Activated T-cell treated with anti-CD3 and anti-CD28 coated beads, Interleukin-2, amount 50 U/mL, for 72 hours (primary cell): ENCODE results near the gene STXBP5. TPM values are rescaled to one million over a fixed set of nuclear protein-coding genes. Genes with fewer than 3 reads are reported as not detected.

Source experiments
- ATAC-seq, 2 donors: fragments of 150-1000 bp; cut with Tn5 transposase; replicated peaks in 1 of 2; 2 replicates each; pipeline ENCODE4 v1.10.0; 2021; ENCODE audit warnings: moderate library complexity in 2 of 2, mild to moderate bottlenecking in 1 of 2
- DNase-seq, 2 donors: peaks; one replicate each; pipeline ENCODE4 v3.0.0; 2021 to 2022; ENCODE audit warnings: mixed read lengths in 1 of 2
- H3K27ac Mint-ChIP-seq: one replicate; pipeline ENCODE4 v1.8.0; 2022; ENCODE audit warnings: mild to moderate bottlenecking, moderate library complexity, mixed read lengths
- H3K27me3 Mint-ChIP-seq: one replicate; pipeline ENCODE4 v1.8.0; 2022; ENCODE audit warnings: low read depth, mixed read lengths
- H3K36me3 Mint-ChIP-seq, 2 donors: one replicate each; pipeline ENCODE4 v1.8.0; 2022; ENCODE audit warnings: mixed read lengths in 2 of 2, mild to moderate bottlenecking in 1 of 2; ENCODE audit not compliant: insufficient read depth in 2 of 2
- H3K4me1 Mint-ChIP-seq: one replicate; pipeline ENCODE4 v1.8.0; 2022; ENCODE audit warnings: low read depth, mixed read lengths
- H3K4me3 Mint-ChIP-seq, 2 donors: one replicate each; pipeline ENCODE4 v1.8.0; 2022; ENCODE audit warnings: mild to moderate bottlenecking in 2 of 2, mixed read lengths in 2 of 2, moderate library complexity in 2 of 2
- H3K9me3 Mint-ChIP-seq, 2 donors: one replicate each; pipeline ENCODE4 v1.8.0; 2022; ENCODE audit warnings: mixed read lengths in 2 of 2
- total RNA-seq, 2 donors: library from RNA; stranded (reverse); gene quantifications; one replicate each; pipeline ENCODE4 v1.2.3, GENCODE V29; 2022

STXBP5 gene
- total RNA-seq, 2 donors from 2014 or later = 22.1 to 28.7 TPM

DNA sequence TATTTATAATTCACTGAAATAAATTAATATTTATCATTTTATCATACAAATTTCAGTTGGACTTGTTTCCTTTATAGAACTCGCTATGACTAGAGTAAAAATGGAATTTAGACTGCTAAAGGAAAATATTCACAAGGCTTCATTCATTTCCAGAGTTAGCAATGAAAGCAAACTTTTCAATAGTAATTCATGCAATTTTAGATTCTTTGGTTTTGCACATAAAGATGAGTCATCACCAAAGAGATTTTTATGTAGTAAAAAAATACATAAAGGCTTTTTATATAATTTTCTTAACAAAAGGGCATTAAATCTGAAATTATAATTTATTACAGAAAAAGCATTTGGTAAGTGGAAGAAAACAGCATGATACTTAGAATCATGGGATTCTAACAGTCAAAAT lies 37.2 kb upstream of the STXBP5 start:
- no peaks in the 10 kb centered on the region for H3K27me3 Mint-ChIP-seq
- no peak overlapping the region for H3K27ac Mint-ChIP-seq
- DNase-seq = no peak
- H3K9me3 Mint-ChIP-seq = no peaks in the 10 kb centered on the region
- no peak overlapping the region for H3K4me3 Mint-ChIP-seq
- H3K4me1 Mint-ChIP-seq = no peaks in the 10 kb centered on the region
- H3K36me3 Mint-ChIP-seq = no peaks in the 10 kb centered on the region
- no peak for ATAC-seq

GRCh38 chr6:147167576-147168461 lies 36.4 kb upstream of the STXBP5 start:
- Mint-ChIP-seq H3K4me1 (no peaks in the 10 kb centered on the region), H3K9me3 (no peaks in the 10 kb centered on the region), H3K36me3 (no peaks in the 10 kb centered on the region), H3K27me3 (no peaks in the 10 kb centered on the region), H3K4me3 (no peak overlapping the region), H3K27ac (no peak overlapping the region)
- no peak for DNase-seq
- no peak for ATAC-seq

DNA sequence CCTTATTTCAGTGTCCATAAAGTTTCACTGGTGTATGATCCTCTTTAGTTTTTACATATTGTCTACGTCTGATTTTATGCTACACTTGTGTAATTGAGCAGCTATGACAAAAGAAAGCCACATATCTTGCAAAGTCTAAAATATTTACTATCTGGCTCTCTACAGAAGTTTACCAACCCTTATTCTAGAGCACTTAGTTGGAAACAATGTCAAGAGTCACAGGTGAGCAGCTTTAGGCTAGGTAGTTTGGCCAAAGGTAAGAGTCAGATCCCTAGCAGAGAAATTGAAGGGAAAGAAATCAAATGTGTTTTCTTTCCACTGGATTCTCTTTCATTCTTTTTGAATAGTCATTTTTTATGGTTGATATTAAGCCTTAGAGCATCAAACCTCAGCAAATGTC lies 34.7 kb upstream of the STXBP5 start:
- Mint-ChIP-seq H3K4me3 (no peak overlapping the region), H3K27ac (no peak overlapping the region), H3K27me3 (no peaks in the 10 kb centered on the region), H3K4me1 (no peaks in the 10 kb centered on the region), H3K36me3 (no peaks in the 10 kb centered on the region), H3K9me3 (no peaks in the 10 kb centered on the region)
- ATAC-seq (no peak), DNase-seq (no peak)

GRCh38 chr6:147170269-147170668 lies 33.9 kb upstream of the STXBP5 start:
- no peak for DNase-seq
- no peaks in the 10 kb centered on the region for H3K9me3 Mint-ChIP-seq
- ATAC-seq = no peak
- H3K36me3 Mint-ChIP-seq = no peaks in the 10 kb centered on the region
- H3K27me3 Mint-ChIP-seq = no peaks in the 10 kb centered on the region
- no peak overlapping the region for H3K4me3 Mint-ChIP-seq
- no peak overlapping the region for H3K27ac Mint-ChIP-seq
- no peaks in the 10 kb centered on the region for H3K4me1 Mint-ChIP-seq

GRCh38 chr6:147173140-147173539 lies 31.1 kb upstream of the STXBP5 start:
- H3K27me3 Mint-ChIP-seq = no peaks in the 10 kb centered on the region
- no peak overlapping the region for H3K27ac Mint-ChIP-seq
- no peaks in the 10 kb centered on the region for H3K4me1 Mint-ChIP-seq
- no peaks in the 10 kb centered on the region for H3K9me3 Mint-ChIP-seq
- no peak for DNase-seq
- H3K36me3 Mint-ChIP-seq = no peaks in the 10 kb centered on the region
- no peak overlapping the region for H3K4me3 Mint-ChIP-seq
- no peak for ATAC-seq

DNA sequence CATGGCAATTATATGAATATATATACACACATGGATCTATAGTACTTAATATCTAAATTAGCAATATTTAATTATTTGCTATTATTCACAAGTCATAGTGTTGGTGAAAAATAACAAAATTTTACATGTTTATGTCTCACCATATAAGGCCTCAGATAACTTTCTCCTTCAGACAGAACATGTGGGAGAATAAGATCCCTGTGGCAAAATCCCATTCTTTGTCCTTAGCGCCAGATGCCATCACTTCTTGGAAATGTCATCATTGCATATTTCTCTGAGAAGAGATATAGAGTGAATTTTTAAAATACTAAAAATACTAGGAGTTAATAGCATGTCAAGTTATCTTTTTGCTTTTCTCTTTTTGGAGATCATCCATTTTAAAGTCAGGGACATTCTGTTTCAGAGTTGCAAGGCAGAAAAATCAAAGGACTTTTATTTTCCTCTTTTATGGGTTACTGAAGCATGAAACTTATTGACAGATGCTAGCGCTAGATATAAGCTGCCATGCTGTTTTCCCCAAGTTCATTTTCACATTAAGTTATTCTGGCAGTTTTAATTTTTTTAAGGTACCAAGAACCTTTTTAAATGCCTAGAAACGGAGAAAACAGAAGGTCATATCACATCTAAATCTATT lies 30.4 kb upstream of the STXBP5 start:
- ATAC-seq (no peak), DNase-seq (no peak)
- H3K27me3 Mint-ChIP-seq = no peaks in the 10 kb centered on the region
- H3K4me3 Mint-ChIP-seq = no peak overlapping the region
- H3K27ac Mint-ChIP-seq = no peak overlapping the region
- no peaks in the 10 kb centered on the region for H3K36me3 Mint-ChIP-seq
- H3K9me3 Mint-ChIP-seq = no peaks in the 10 kb centered on the region
- H3K4me1 Mint-ChIP-seq = no peaks in the 10 kb centered on the region

- H3K4me1 Mint-ChIP-seq = no peaks in the 10 kb centered on the region
Observed at GRCh38 chr6:147176795-147177194, 27.4 kb upstream of the STXBP5 start.

DNA sequence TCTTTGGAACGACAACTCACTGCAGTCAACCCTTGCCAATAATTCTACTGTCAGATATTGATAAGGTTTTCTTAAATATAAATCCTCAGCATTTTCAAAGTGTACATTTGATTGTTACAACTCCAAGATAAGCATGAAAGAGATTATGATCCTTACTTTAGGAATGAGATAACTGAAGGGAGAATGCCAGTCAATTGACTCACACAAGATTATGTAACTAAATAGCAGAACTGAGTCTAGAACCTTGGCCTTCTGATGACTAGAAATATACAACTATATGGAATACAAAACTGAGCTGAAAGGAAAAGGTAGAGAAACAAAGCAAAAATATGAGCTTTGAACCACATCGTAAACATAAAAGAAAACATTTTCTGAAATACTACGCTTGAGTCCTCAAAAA lies 26.9 kb upstream of the STXBP5 start:
- no peak for ATAC-seq
- Mint-ChIP-seq H3K27ac (no peak overlapping the region), H3K4me1 (no peaks in the 10 kb centered on the region), H3K27me3 (no peaks in the 10 kb centered on the region), H3K4me3 (no peak overlapping the region), H3K36me3 (no peaks in the 10 kb centered on the region), H3K9me3 (no peaks in the 10 kb centered on the region)
- DNase-seq = no peak

More at GRCh38 chr6:147176795-147177194, 27.4 kb upstream of the STXBP5 start:
- Mint-ChIP-seq H3K9me3 (no peaks in the 10 kb centered on the region), H3K27ac (no peak overlapping the region), H3K4me3 (no peak overlapping the region), H3K36me3 (no peaks in the 10 kb centered on the region), H3K27me3 (no peaks in the 10 kb centered on the region)
- no peak for ATAC-seq
- no peak for DNase-seq

GRCh38 chr6:147178355-147178754 lies 25.9 kb upstream of the STXBP5 start:
- H3K36me3 Mint-ChIP-seq = no peaks in the 10 kb centered on the region
- ATAC-seq (no peak), DNase-seq (no peak)
- no peak overlapping the region for H3K4me3 Mint-ChIP-seq
- no peaks in the 10 kb centered on the region for H3K9me3 Mint-ChIP-seq
- no peaks in the 10 kb centered on the region for H3K4me1 Mint-ChIP-seq
- H3K27me3 Mint-ChIP-seq = no peaks in the 10 kb centered on the region
- no peak overlapping the region for H3K27ac Mint-ChIP-seq

GRCh38 chr6:147179809-147180208 lies 24.4 kb upstream of the STXBP5 start:
- DNase-seq (no peak), ATAC-seq (no peak)
- Mint-ChIP-seq H3K27me3 (no peaks in the 10 kb centered on the region), H3K4me1 (no peaks in the 10 kb centered on the region), H3K27ac (no peak overlapping the region), H3K4me3 (no peak overlapping the region), H3K9me3 (no peaks in the 10 kb centered on the region), H3K36me3 (no peaks in the 10 kb centered on the region)

DNA sequence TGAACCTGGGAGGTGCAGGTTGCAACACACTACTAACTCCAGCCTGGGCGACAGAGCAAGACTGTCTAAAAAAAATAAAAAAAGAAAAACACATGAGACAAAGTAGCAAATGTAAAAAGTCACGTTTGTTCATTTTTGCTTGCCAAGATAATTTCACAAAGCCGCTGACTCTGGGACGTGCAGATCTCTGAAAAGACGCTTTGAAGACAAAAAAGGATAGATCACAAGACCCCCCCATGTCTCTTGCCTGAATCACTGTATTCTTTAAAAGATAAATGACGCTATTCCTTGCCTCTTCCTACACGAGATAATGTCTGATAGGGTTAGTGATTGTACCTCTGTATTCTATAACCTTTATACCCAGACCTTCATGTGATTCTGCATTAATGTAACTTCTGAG lies 23.3 kb upstream of the STXBP5 start:
- no peak for ATAC-seq

GRCh38 chr6:147184379-147184778 lies 19.8 kb upstream of the STXBP5 start:
- Mint-ChIP-seq H3K9me3 (peaks cover 0 to 3% of the 10 kb centered on the region in 2 donors), H3K4me1 (no peaks in the 10 kb centered on the region), H3K4me3 (no peak overlapping the region), H3K27ac (no peak overlapping the region), H3K36me3 (peaks cover 0 to 4% of the 10 kb centered on the region in 2 donors), H3K27me3 (no peaks in the 10 kb centered on the region)
- no peak for ATAC-seq
- DNase-seq = no peak

More for the DNA sequence above, 23.3 kb upstream of the STXBP5 start:
- no peaks in the 10 kb centered on the region for H3K27me3 Mint-ChIP-seq
- no peaks in the 10 kb centered on the region for H3K4me1 Mint-ChIP-seq
- no peak overlapping the region for H3K27ac Mint-ChIP-seq
- DNase-seq = no peak
- H3K36me3 Mint-ChIP-seq = peaks cover 0 to 4% of the 10 kb centered on the region in 2 donors
- no peak overlapping the region for H3K4me3 Mint-ChIP-seq
- H3K9me3 Mint-ChIP-seq = peaks cover 0 to 3% of the 10 kb centered on the region in 2 donors

GRCh38 chr6:147185216-147185615 lies 19.0 kb upstream of the STXBP5 start:
- no peak for DNase-seq
- H3K9me3 Mint-ChIP-seq = peaks cover 0 to 3% of the 10 kb centered on the region in 2 donors
- no peaks in the 10 kb centered on the region for H3K4me1 Mint-ChIP-seq
- H3K4me3 Mint-ChIP-seq = no peak overlapping the region
- no peaks in the 10 kb centered on the region for H3K27me3 Mint-ChIP-seq
- no peak for ATAC-seq
- H3K27ac Mint-ChIP-seq = no peak overlapping the region
- H3K36me3 Mint-ChIP-seq = peaks cover 0 to 4% of the 10 kb centered on the region in 2 donors
